K562 (cell line): ENCODE data around the gene TPM4. TPM values are rescaled to one million over a fixed set of nuclear protein-coding genes. Genes with fewer than 3 reads are reported as not detected.

Experiments used
- ATAC-seq: fragments of 200-7000 bp; cut with Tn5 transposase; 3 replicates; pipeline ENCODE4 v1.9.1; 2020; ENCODE audit warnings: moderate library complexity
- BruUV-seq: library from RNA; stranded (reverse); fragments of 400-500 nt; replicated peaks from 2 replicates; lab custom pipeline; 2021; lab: Mats Ljungman, UMichigan
- CTCF ChIA-PET: fragments of 300-600 bp; formaldehyde crosslinking; extraction: SDS; loops from one replicate; lab custom pipeline; 2021; ENCODE audit warnings: low intra/inter-chr PET ratio; lab: Yijun Ruan, JAX
- POLR2A ChIA-PET: fragments of 300-600, 350-650 bp; sonication (Branson Sonifier 250); formaldehyde crosslinking; extraction: SDS; loops from one replicate; lab custom pipeline; 2021; ENCODE audit warnings: antibody characterized with exemption, inconsistent platforms; lab: Yijun Ruan, JAX
- DNase-seq, 4 experiments: peaks; one replicate each; pipeline versions ENCODE4 v3.0.0 to v3.0.0-alpha.2; 2011 to 2018; ENCODE audit warnings: low spot score in 3 of 4, mixed read lengths in 3 of 4; ENCODE audit errors: extremely low read depth in 1 of 4
- FAIRE-seq: peaks from 2 replicates; lab custom pipeline; 2011; peaks lifted over from hg19 to GRCh38; lab: Jason Lieb, UNC
- H2AFZ ChIP-seq: 2 replicates; pipeline ENCODE4 v1.6.0; 2011; ENCODE audit warnings: low read depth, low read length, control low read depth, inconsistent platforms
- H3K27ac ChIP-seq: fragments of 200-600 bp; 3 replicates; pipeline ENCODE4 v1.8.0; 2011; ENCODE audit warnings: low read depth, mild to moderate bottlenecking, control low read depth, inconsistent platforms, low read length, moderate library complexity, mixed read lengths; ENCODE audit errors: extremely low read depth
- H3K27me3 ChIP-seq, 2 experiments: fragments of 300-600 bp in 1 of 2; 2 replicates in 1 of 2; 3 replicates in 1 of 2; pipeline versions ENCODE4 v1.6.0 to v1.8.0; 2011; ENCODE audit warnings: inconsistent platforms in 2 of 2, low read length in 2 of 2, mild to moderate bottlenecking in 1 of 2, mixed read lengths in 1 of 2, moderate library complexity in 1 of 2; ENCODE audit not compliant: control insufficient read depth in 2 of 2, insufficient read depth in 2 of 2
- H3K36me3 ChIP-seq: fragments of 300-600 bp; 3 replicates; pipeline ENCODE4 v1.8.0; 2011; ENCODE audit warnings: mild to moderate bottlenecking, low read length, inconsistent platforms; ENCODE audit not compliant: control insufficient read depth, insufficient read depth
- H3K4me1 ChIP-seq, 2 experiments: fragments of 200-600 bp in 1 of 2; replicated peaks in 1 of 2; 2 replicates in 1 of 2; 3 replicates in 1 of 2; pipeline versions ENCODE4 v1.5.1 to v1.8.0; 2011; ENCODE audit warnings: inconsistent platforms in 2 of 2, low read length in 2 of 2, mild to moderate bottlenecking in 1 of 2, mixed read lengths in 1 of 2, moderate library complexity in 1 of 2; ENCODE audit not compliant: control insufficient read depth in 2 of 2, insufficient read depth in 2 of 2
- H3K4me2 ChIP-seq: 2 replicates; pipeline ENCODE4 v1.6.1; 2011; ENCODE audit warnings: low read length, control low read depth, inconsistent platforms, mixed read lengths; ENCODE audit not compliant: insufficient read depth
- H3K4me3 ChIP-seq: fragments of 200-600 bp; sonication (generic), shearing (Covaris generic); 2 replicates; pipeline ENCODE4 v1.5.1; 2016; ENCODE audit warnings: control low read depth, inconsistent platforms
- H3K79me2 ChIP-seq: fragments of 200-600 bp; 3 replicates; pipeline ENCODE4 v1.8.0; 2011; ENCODE audit warnings: low read length, inconsistent platforms; ENCODE audit not compliant: control insufficient read depth, insufficient read depth
- H3K9ac ChIP-seq, 2 experiments: 2 replicates each; pipeline versions ENCODE4 v1.6.0 to v1.6.1; 2011; ENCODE audit warnings: low read depth in 2 of 2, low read length in 2 of 2, control low read depth in 1 of 2, inconsistent platforms in 1 of 2, mild to moderate bottlenecking in 1 of 2, mixed read lengths in 1 of 2; ENCODE audit not compliant: insufficient read depth in 1 of 2
- H3K9me1 ChIP-seq: one replicate; pipeline ENCODE4 v1.6.0; 2011; ENCODE audit warnings: inconsistent platforms, mild to moderate bottlenecking, low read length, moderate library complexity; ENCODE audit not compliant: control insufficient read depth, insufficient read depth
- H3K9me3 ChIP-seq: replicated peaks from 2 replicates; pipeline ENCODE4 v1.5.1; 2011; ENCODE audit warnings: low read depth, low read length, inconsistent platforms; ENCODE audit not compliant: control insufficient read depth, insufficient read depth
- H4K20me1 ChIP-seq: replicated peaks from 2 replicates; pipeline ENCODE4 v1.6.1; 2011; ENCODE audit warnings: low read length, inconsistent platforms, mixed read lengths; ENCODE audit not compliant: control insufficient read depth, insufficient read depth
- ADNP ChIP-seq: fragments of 200-800 bp; sonication (Bioruptor generic); IDR thresholded peaks from 2 replicates; pipeline ENCODE4 v1.6.1; 2016; ENCODE audit warnings: missing genetic modification characterization, missing compliant biosample characterization
- CBFA2T3 ChIP-seq: fragments of 450-650 bp; IDR thresholded peaks from 2 replicates; pipeline ENCODE4 v1.6.1; 2017
- CBX3 ChIP-seq, 2 experiments: IDR thresholded peaks; 1 replicate in 1 of 2; 2 replicates in 1 of 2; pipeline ENCODE4 v1.6.1; 2012; ENCODE audit warnings: inconsistent platforms in 2 of 2, low read length in 2 of 2, borderline replicate concordance in 1 of 2, control low read depth in 1 of 2
- DACH1 ChIP-seq: fragments of 450-650 bp; IDR thresholded peaks from 2 replicates; pipeline ENCODE4 v1.6.1; 2018; ENCODE audit not compliant: partially characterized antibody
- ELF1 ChIP-seq: fragments of 200-800 bp; sonication (Bioruptor generic); IDR thresholded peaks from 2 replicates; pipeline ENCODE4 v1.6.1; 2016; ENCODE audit warnings: missing genetic modification characterization, missing compliant biosample characterization
- ETV1 ChIP-seq: fragments of 450-650 bp; conservative IDR thresholded peaks from 2 replicates; pipeline ENCODE4 v1.6.1; 2016; ENCODE audit warnings: missing genetic modification characterization, control low read depth, low read depth, missing compliant biosample characterization
- FOXK1 ChIP-seq: sonication (generic); formaldehyde crosslinking; IDR thresholded peaks from 2 replicates; pipeline ENCODE4 v1.8.0; 2022; ENCODE audit warnings: missing genetic modification reagents, mild to moderate bottlenecking, borderline replicate concordance
- KLF16 ChIP-seq: IDR thresholded peaks from 2 replicates; pipeline ENCODE4 v1.6.1; 2016; ENCODE audit warnings: antibody characterized with exemption
- PCBP1 ChIP-seq: fragments of 200-400 bp; formaldehyde crosslinking; IDR thresholded peaks from 2 replicates; pipeline ENCODE4 v1.6.1; 2018; ENCODE audit warnings: mild to moderate bottlenecking, low read depth, low read length; ENCODE audit not compliant: poor library complexity, severe bottlenecking
- RNF2 ChIP-seq: sonication (generic); IDR thresholded peaks from 2 replicates; pipeline ENCODE4 v1.6.1; 2016
- ZBTB7A ChIP-seq: IDR thresholded peaks from 2 replicates; pipeline ENCODE4 v1.6.1; 2011; ENCODE audit warnings: low read depth, mild to moderate bottlenecking, low read length, moderate library complexity, borderline replicate concordance; ENCODE audit not compliant: control insufficient read depth
- ZNF561 ChIP-seq: fragments of 450-650 bp; formaldehyde crosslinking; conservative IDR thresholded peaks from 2 replicates; pipeline ENCODE4 v1.4.0; 2020; ENCODE audit warnings: mild to moderate bottlenecking, moderate library complexity
- ZNF830 ChIP-seq: fragments of 250-450 bp; sonication (Bioruptor Pico); IDR thresholded peaks from 2 replicates; pipeline ENCODE4 v1.5.0; 2021; ENCODE audit warnings: mild to moderate bottlenecking
- WGBS: fragments of 100-300 bp; shearing (Covaris generic); methylation state at CpG from one replicate; pipeline ENCODE4 v1.1.6; 2016; ENCODE audit warnings: low coverage, mixed read lengths; ENCODE audit not compliant: insufficient coverage; ENCODE audit errors: missing lambda C conversion rate; 5-methylcytosine and 5-hydroxymethylcytosine counted together
- in situ Hi-C: fragments of 300-500 bp; cut with MboI; formaldehyde crosslinking; loops from 4 replicates; pipeline ENCODE4 v1.15.0; 2018; ENCODE audit warnings: inconsistent platforms, mixed read lengths
- intact Hi-C: fragments of 100-400 bp; cut with micrococcal nuclease; formaldehyde crosslinking; loops from 2 replicates; pipeline ENCODE4 v1.14.2; 2022
- polyA plus RNA-seq, 8 experiments: library from polyadenylated mRNA; depleted of rRNA in 4 of 8; stranded (reverse) in 5 of 8; unstranded in 3 of 8; fragments of >200 nt; fragmentation: Nextera tagmentation in 2 of 8; fragmentation: Illumina TruSeq in 1 of 8; extraction: Ambion mirVana in 2 of 8; extraction: Trizol in 1 of 8; gene quantifications; 2 replicates each; pipeline versions ENCODE4 v1.2.1 to v1.2.3, GENCODE V29; 2011 to 2014; ENCODE audit warnings: inconsistent platforms in 1 of 8, missing spikeins in 1 of 8
- total RNA-seq, 7 experiments: library from RNA; depleted of rRNA in 6 of 7; stranded (reverse); fragments of >200 nt in 6 of 7; fragmentation: Illumina TruSeq in 2 of 7; extraction: Trizol in 2 of 7; gene quantifications; 2 replicates each; pipeline versions ENCODE4 v1.2.1 to v1.2.3, GENCODE V29; 2011 to 2021; ENCODE audit warnings: low replicate concordance in 1 of 7

Gene TPM4
- total and polyA plus RNA-seq, 9 of the 15 experiments (the other 6 are each of a cell fraction or from before 2014, with no cell fraction given) = 28.1 to 111 (median 77.4) TPM

DNA sequence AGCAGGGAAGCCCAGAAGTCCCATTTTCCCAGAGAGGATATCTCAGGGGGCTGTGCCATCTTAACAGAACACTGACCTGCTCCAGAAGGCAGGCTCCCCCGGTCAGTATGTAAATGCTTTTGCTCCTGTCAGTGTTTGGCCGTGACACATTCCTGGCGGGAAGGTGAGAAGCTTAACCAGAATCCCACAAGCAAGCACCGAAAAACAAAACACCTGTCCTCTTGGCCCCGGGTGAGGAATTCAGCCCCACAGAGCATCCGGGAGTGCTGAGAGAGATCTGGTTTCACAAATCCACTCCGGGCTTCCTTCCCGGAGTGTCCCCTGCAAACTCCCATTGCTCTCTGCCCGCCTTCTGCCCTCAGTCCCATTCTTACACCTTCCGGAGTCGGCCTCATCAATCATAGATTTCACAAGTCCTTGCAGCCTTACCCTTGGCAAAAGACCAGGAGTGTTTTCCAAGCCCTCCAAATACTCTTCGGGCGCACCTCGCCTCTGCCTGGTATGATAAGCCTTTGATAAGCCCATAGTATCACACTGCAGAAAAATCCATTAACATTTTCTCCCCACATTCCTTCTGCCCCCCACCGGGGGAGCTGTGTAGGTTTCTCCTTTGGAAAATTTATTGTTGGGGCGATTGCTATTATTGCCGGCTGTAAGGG is 12.2 kb downstream of the TPM4 start:
- H3K9me3 ChIP-seq = no peaks in the 10 kb centered on the region
- H3K79me2 ChIP-seq = no peaks in the 10 kb centered on the region; the same call in 2 of the 3 replicates
- H2AFZ ChIP-seq = no peak overlapping the region
- ChIA-PET POLR2A (interaction anchor here (0.6 to 6.4 kb wide), 10 partner anchors 9 to 250 kb away, joined by 3 to 67 read pairs (median 4); partner anchors contain the start of genes RAB8A and TPM4), CTCF (no interaction called here)
- H3K9ac ChIP-seq = no peak overlapping the region
- ATAC-seq (no peak), DNase-seq (peak in 2 of 4 experiments; percentile 33 to 34), FAIRE-seq (no peak)
- no peak overlapping the region; the same call in 2 of the 3 replicates for H3K27ac ChIP-seq
- no peaks in the 10 kb centered on the region for H3K27me3 ChIP-seq
- TF ChIP-seq CBFA2T3 = peak; percentile 41
- TF ChIP-seq ZNF830 (CRISPR knock-in tag) = no peak
- WGBS = 78% methylated on average over 17 of the region's 17 CpGs
- peaks cover 5 to 14% of the 10 kb centered on the region in 2 experiments for H3K4me1 ChIP-seq
- H3K9me1 ChIP-seq = no peaks in the 10 kb centered on the region
- H4K20me1 ChIP-seq = peaks cover 6% of the 10 kb centered on the region; the same call in 1 of the 2 replicates
- intact Hi-C loops (no loop called here), in situ Hi-C loops (no loop called here)
- H3K4me2 ChIP-seq = no peak overlapping the region
- no TSS peak for BruUV-seq
- peaks cover 77% of the 10 kb centered on the region; the same call in 2 of the 3 replicates for H3K36me3 ChIP-seq
- H3K4me3 ChIP-seq = no peak overlapping the region

GRCh38 chr19:16089010-16089846 is 12.9 kb downstream of the TPM4 start:
- ChIA-PET POLR2A (interaction anchor here (0.6 to 6.4 kb wide), 14 partner anchors 9 to 508 kb away, joined by 3 to 67 read pairs (median 3); partner anchors contain the start of genes RAB8A and TPM4), CTCF (interaction anchor here (0.6 kb wide), 1 partner anchor 9 kb away, joined by 4 read pairs; no protein-coding TSS in a partner anchor)
- no peak overlapping the region for H3K9ac ChIP-seq
- no peak for DNase-seq
- H3K4me2 ChIP-seq = no peak overlapping the region
- H3K9me1 ChIP-seq = no peaks in the 10 kb centered on the region
- no peaks in the 10 kb centered on the region for H3K9me3 ChIP-seq
- intact Hi-C loops = no loop called here
- in situ Hi-C loops = no loop called here
- H3K27ac ChIP-seq = no peak overlapping the region
- H2AFZ ChIP-seq = no peak overlapping the region
- no peak overlapping the region for H3K4me3 ChIP-seq
- WGBS = 57% methylated on average over 5 of the region's 10 CpGs
- H4K20me1 ChIP-seq = peaks cover 6% of the 10 kb centered on the region; the same call in 1 of the 2 replicates
- peaks cover 5 to 14% of the 10 kb centered on the region in 2 experiments for H3K4me1 ChIP-seq
- ATAC-seq = no peak
- no peaks in the 10 kb centered on the region for H3K27me3 ChIP-seq
- no peak for FAIRE-seq
- H3K79me2 ChIP-seq = no peaks in the 10 kb centered on the region; the same call in 2 of the 3 replicates
- H3K36me3 ChIP-seq = peaks cover 80% of the 10 kb centered on the region; the same call in 2 of the 3 replicates
- no TSS peak for BruUV-seq
- TF ChIP-seq RNF2 = no peak
- no peak for TF ChIP-seq ELF1 (tag)
- no peak for TF ChIP-seq DACH1
- no peak for TF ChIP-seq PCBP1
- TF ChIP-seq CBX3 (IDR thresholded peaks at IDR 0.05; ENCODE audit: borderline replicate concordance in 1 of 2, low read length in 2 of 2) = no peak
- no peak for TF ChIP-seq ZNF561 (CRISPR knock-in tag)
- TF ChIP-seq ZBTB7A = no peak
- TF ChIP-seq ADNP (tag) = no peak
- no peak for TF ChIP-seq FOXK1 (CRISPR knock-in tag)
- TF ChIP-seq ETV1 (tag) = no peak
- TF ChIP-seq KLF16 = no peak
